Cardiac muscle cell (in vitro differentiated cells and primary cell): ENCODE results near the gene TRAF6. TPM values are rescaled to one million over a fixed set of nuclear protein-coding genes. Genes with fewer than 3 reads are reported as not detected.

Experiments used
- DNase-seq, 2 donors: peaks; one replicate each; pipeline versions ENCODE4 v3.0.0 to v3.0.0-alpha.2; 2010 to 2017; ENCODE audit warnings: low read depth in 1 of 2, low spot score in 1 of 2
- H3K27ac ChIP-seq: fragments of 200-600 bp; sonication (generic); 2 replicates; pipeline ENCODE4 v1.5.1; 2016
- H3K27me3 ChIP-seq: fragments of 200-600 bp; sonication (generic); 2 replicates; pipeline ENCODE4 v1.6.0; 2016; ENCODE audit warnings: control low read depth
- H3K36me3 ChIP-seq: fragments of 200-600 bp; sonication (generic); 2 replicates; pipeline ENCODE4 v1.5.1; 2016; ENCODE audit warnings: control low read depth
- H3K4me1 ChIP-seq: fragments of 200-600 bp; sonication (generic); 2 replicates; pipeline ENCODE4 v1.8.1; 2017; ENCODE audit warnings: low read depth, mild to moderate bottlenecking, mixed run types
- H3K4me3 ChIP-seq: fragments of 200-600 bp; sonication (generic); 2 replicates; pipeline ENCODE4 v1.5.1; 2016; ENCODE audit warnings: mild to moderate bottlenecking
- H3K9me3 ChIP-seq: fragments of 200-600 bp; sonication (generic); 2 replicates; pipeline ENCODE4 v1.5.1; 2017; ENCODE audit warnings: low read depth, mild to moderate bottlenecking, control low read depth
- polyA plus RNA-seq: library from polyadenylated mRNA; unstranded; fragments of >200 nt; fragmentation: Nextera tagmentation; extraction: Ambion mirVana; gene quantifications from 2 replicates; pipeline ENCODE4 v1.2.1, GENCODE V29; 2016
- total RNA-seq: library from RNA; depleted of rRNA; stranded (reverse); fragments of >200 nt; gene quantifications from 2 replicates; pipeline ENCODE4 v1.2.3, GENCODE V29; 2016
- TF ChIP-seq, protein P1 (sequence below): IDR thresholded peaks from 2 replicates; pipeline ENCODE4 v1.5.1; 2012; ENCODE audit warnings: low read depth, mild to moderate bottlenecking, low read length

The TRAF6 gene
- total and polyA plus RNA-seq, 2 experiments from 2014 or later, result 6.6 to 11.6 TPM

DNA sequence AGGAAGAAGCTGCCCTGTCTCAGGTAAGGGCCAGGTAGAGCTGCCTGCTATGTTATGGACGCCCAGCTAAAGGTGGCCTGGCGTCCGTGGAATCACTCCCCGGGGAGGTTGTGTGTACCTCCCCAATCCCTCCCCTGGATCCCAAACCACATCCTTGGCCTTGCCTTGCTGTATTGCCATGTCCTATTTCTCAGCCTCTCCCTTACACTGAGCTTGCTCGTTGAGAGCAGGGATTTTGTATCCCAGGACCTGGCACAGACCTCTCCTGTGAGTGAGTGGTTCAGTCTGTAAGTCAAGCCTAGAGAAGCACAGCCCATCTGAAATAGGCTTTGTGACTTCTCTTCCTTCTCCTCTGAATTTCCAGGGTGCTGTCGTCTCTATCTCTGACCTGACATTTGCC is 53.9 kb downstream of the TRAF6 start:
- Histone ChIP-seq H3K9me3 (no peaks in the 10 kb centered on the region), H3K27me3 (no peaks in the 10 kb centered on the region), H3K27ac (no peak overlapping the region), H3K4me1 (peaks cover 9% of the 10 kb centered on the region), H3K36me3 (no peaks in the 10 kb centered on the region), H3K4me3 (no peak overlapping the region)
- no peak for DNase-seq
- TF ChIP-seq, protein P1, sequence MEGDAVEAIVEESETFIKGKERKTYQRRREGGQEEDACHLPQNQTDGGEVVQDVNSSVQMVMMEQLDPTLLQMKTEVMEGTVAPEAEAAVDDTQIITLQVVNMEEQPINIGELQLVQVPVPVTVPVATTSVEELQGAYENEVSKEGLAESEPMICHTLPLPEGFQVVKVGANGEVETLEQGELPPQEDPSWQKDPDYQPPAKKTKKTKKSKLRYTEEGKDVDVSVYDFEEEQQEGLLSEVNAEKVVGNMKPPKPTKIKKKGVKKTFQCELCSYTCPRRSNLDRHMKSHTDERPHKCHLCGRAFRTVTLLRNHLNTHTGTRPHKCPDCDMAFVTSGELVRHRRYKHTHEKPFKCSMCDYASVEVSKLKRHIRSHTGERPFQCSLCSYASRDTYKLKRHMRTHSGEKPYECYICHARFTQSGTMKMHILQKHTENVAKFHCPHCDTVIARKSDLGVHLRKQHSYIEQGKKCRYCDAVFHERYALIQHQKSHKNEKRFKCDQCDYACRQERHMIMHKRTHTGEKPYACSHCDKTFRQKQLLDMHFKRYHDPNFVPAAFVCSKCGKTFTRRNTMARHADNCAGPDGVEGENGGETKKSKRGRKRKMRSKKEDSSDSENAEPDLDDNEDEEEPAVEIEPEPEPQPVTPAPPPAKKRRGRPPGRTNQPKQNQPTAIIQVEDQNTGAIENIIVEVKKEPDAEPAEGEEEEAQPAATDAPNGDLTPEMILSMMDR, result no peak

DNA sequence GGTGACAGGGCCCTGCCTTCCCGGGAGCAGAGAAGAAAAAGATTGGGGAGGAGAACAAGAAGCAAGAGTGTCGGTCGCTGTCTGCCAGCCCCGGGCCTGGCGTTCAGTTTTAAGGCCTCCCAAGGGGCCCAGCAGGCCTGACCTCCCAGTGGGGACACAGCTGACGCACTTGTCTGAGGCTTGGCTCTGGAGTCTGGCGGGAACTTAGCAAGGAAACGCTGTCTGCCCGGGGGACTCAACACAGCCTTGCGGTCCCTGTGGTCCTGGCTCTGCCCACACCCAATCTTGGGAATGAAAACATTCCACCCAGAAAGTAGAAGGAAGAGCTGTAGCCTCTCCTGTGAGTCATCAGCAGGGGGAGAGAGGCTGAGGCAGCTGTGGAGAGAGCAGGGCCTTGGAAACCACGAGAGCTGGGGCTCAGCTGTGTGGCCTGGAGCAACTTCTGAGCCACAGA is 54.4 kb downstream of the TRAF6 start:
- TF ChIP-seq, protein P1, result no peak
- H3K27ac ChIP-seq, result no peak overlapping the region
- peak; percentile 18 to 98 for DNase-seq

DNA sequence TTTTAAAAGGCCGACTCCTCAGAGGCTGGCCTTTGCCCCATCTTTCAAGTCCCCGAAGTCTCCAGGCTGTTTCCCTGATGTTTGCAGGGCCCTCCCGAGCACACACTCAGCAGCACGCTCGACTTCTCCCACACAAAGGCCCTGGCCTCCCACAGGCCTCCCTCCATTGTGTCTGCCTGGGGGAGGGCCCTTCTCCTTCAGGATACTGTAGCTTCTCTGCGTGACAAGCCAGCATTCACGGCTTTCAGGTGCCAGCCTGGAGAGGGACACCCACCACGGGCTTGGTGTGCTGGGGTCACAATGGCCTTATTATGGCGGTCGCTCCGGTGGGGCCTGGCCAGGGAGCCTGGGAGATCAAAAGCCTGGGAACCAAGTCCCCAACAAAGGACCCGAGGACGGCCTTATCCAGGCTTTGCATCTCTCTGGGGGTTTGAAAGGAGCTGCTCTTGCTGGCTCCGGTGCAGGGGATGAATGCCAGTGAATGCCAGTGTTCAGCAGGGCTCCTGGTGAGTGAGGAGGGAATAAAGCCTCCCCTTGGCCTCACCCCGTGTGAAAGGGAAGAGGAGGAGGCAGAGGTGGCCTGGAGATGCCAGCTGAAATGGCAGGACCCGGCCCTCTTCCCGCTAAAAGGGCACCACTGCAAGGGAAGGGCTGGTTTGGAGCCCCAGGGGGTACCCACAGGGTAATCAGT is 55.0 kb downstream of the TRAF6 start:
- peak in 1 of 2 donors; percentile 70 for DNase-seq

More for the DNA sequence above, 54.4 kb downstream of the TRAF6 start:
- Histone ChIP-seq H3K36me3 (no peaks in the 10 kb centered on the region), H3K4me1 (peaks cover 9% of the 10 kb centered on the region), H3K9me3 (no peaks in the 10 kb centered on the region), H3K4me3 (no peak overlapping the region), H3K27me3 (no peaks in the 10 kb centered on the region)

DNA sequence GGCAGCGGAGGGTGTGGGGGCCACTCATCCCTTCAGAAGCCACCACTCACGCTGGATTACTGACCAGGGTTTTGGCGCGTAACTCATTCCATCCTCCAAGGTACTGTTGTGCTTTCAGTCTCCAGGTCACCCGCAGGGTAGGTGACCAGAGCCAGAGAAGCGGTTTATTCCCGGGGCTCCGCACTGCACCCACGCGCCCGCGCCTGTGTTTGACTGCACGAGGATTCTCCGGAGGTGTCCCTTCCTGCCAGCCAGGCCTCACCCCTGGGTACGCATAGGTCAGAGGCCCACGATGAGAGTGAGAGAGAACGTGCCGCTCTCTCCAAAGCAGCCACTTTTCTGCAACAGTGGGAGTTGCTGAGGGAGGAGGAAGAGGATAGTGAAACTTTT is 55.5 kb downstream of the TRAF6 start:
- H3K4me1 ChIP-seq, result peaks cover 9% of the 10 kb centered on the region
- DNase-seq, result no peak
- H3K36me3 ChIP-seq, result no peaks in the 10 kb centered on the region
- H3K4me3 ChIP-seq, result no peak overlapping the region
- no peaks in the 10 kb centered on the region for H3K9me3 ChIP-seq
- H3K27me3 ChIP-seq, result peaks cover 1% of the 10 kb centered on the region
- TF ChIP-seq, protein P1, result no peak
- no peak overlapping the region for H3K27ac ChIP-seq

More for the DNA sequence above, 55.0 kb downstream of the TRAF6 start:
- Histone ChIP-seq H3K27ac (no peak overlapping the region), H3K27me3 (no peaks in the 10 kb centered on the region), H3K36me3 (no peaks in the 10 kb centered on the region), H3K4me3 (no peak overlapping the region), H3K9me3 (no peaks in the 10 kb centered on the region), H3K4me1 (peaks cover 9% of the 10 kb centered on the region)
- TF ChIP-seq, protein P1, result no peak

DNA sequence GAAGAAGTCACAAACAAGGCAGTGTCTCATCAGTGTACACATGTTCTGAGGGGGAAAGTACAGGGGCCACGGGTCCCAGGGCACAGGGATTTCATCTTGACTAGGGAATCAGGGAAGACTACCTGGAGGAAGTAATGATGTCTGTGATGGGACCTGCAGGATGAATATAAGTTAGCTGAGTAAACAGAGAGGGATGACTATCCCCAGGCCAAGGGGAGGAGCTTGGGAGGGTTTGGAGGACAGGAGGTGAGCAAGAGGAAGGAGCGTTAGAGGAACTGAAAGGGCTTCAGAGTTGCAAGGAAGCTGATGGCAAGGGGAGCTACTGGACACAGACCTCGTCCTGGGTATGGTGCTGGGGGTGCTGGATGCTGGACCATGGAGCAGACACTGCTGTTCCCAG is 56.4 kb downstream of the TRAF6 start:
- no peaks in the 10 kb centered on the region for H3K9me3 ChIP-seq
- H3K4me3 ChIP-seq, result no peak overlapping the region
- peaks cover 9% of the 10 kb centered on the region for H3K4me1 ChIP-seq
- DNase-seq, result peak in 1 of 2 donors; percentile 14
- H3K27ac ChIP-seq, result no peak overlapping the region
- H3K36me3 ChIP-seq, result no peaks in the 10 kb centered on the region
- TF ChIP-seq, protein P1, result no peak
- H3K27me3 ChIP-seq, result peaks cover 8% of the 10 kb centered on the region
